ENCODE measurements around the gene UBTD2.
"Not testable (repeated sequence)": the region's sequence is repeated elsewhere in the genome, so short reads cannot be mapped to it uniquely, and the experiment has no call there.

The UBTD2 gene

GRCh38 chr5:172283020-172283861 is at the start of gene UBTD2:
UBTD2 (minus strand) TSS chr5:172283764; CDS start chr5:172283665, 99 bp downstream.
- DNase-seq, result peak; percentile 40

- not testable (repeated sequence) for DNase-seq
These were observed 43.3 kb upstream of the UBTD2 start for GRCh38 chr5:172326901-172327300.

DNA sequence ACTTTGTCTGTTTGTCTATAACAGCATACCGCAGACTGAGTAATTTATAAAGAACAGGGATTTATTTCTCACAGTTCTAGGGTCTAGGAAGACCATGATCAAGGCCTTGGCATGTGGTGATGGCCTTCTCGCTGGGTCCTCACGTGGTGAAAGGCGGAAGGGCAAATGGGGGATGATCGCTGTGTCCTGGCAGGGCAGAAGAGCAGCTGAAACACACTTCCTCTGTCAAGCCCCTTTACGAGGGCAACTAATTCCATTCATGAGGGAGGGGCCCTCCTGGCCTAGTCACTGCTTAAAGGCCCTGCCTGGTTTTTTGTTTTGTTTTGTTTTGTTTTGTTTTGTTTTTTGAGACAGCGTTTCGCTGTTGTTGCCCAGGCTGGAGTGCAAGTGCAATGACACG is 41.9 kb upstream of the UBTD2 start:
- DNase-seq, result no peak

GRCh38 chr5:172322028-172322965 is 38.7 kb upstream of the UBTD2 start:
- no peak for DNase-seq

DNA sequence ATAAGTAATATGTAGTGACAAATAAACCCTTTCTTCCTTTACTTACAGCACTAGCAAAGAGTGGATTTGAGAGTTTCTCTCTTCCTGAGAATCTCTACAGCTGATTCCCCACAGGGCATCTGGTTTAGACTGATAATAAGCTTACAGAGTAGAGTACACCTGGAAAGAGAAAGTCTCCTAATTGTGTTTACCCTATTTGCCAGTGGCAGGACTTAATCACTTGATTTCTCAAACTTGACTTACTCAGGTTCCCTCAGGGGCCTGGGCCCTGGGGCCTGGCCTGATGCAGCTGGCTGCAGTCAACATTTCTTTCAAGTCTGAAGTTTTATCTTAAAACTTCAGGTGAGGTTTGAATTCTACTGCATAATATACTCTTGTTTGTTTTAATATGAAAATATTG is 38.0 kb upstream of the UBTD2 start:
- DNase-seq, result no peak

DNA sequence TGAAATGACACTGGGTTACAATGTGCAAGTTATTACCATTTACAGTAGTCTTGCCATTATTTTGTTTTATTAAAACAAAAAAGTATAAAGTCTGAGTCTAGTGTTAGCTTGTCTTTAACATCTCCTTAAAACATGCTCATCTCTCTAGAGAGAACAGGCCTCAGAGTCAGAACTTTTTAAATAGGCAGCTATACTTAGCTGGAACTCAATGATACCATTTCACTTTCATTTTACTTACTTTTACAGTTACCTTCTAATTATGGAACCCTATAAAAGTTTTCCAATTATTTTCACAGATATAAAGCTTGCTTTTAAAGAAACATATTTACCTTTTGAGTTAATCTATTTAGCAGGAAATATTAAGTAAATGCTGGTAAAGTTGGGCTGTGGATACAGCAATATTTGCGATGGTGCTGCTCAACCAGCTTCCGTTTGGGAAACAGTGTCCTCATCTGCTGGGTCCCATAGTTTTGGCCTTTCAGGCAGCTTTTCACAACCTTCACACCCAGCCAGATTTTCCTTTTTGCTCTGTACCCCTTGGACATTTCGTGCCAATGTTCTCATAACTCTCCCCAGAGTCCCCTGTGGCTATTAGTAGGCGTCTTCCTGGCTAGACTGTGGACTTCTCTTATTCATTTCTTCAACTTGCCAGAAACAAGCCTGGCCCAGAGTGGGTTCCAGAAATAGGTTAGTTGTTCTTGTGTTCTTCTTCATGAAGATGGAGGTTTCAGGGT is 36.3 kb upstream of the UBTD2 start:
- DNase-seq, result no peak

DNA sequence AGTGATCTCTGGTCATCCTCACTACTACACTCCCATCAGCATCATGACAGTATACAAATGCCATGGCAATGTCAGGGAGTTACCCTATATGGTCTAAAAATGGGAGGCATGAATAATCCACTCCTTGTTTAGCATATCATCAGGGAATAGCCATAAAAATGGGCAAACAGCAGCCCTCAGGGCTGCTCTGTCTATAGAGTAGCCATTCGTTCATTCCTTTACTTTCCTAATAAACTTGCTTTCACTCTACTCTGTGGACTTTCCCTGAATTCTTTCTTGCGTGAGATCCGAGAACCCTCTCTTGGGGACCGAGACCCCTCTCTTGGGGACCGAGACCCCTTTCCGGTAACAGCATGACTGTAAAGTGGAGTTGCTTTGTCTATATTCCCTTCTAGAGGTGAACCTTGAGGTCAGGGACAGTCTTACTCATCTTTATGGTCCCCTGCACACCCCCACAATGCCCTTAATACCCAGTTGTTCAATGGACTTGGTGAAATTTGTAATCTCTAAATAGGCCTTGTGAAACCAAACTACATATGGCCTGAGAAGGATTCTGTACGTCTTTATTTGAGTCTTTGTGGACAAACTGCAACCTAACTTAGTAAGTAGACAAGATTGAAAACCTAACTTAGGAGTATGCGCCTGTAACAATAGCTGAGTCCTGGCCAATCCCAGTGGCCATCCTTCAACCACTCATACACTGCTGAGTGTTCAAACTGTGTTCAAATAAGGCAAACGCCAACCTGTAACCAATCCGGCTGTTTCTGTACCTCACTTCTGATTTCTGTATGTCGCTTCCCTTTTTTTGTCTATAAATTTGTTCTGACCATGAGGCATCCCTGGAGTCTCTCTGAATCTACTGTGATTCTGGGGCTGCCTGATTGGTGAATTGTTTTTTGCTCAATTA is 32.3 kb upstream of the UBTD2 start:
- DNase-seq, result no peak

GRCh38 chr5:172313915-172314314 is 30.4 kb upstream of the UBTD2 start:
- no peak for DNase-seq

GRCh38 chr5:172312286-172312685 is 28.7 kb upstream of the UBTD2 start:
- DNase-seq, result no peak

DNA sequence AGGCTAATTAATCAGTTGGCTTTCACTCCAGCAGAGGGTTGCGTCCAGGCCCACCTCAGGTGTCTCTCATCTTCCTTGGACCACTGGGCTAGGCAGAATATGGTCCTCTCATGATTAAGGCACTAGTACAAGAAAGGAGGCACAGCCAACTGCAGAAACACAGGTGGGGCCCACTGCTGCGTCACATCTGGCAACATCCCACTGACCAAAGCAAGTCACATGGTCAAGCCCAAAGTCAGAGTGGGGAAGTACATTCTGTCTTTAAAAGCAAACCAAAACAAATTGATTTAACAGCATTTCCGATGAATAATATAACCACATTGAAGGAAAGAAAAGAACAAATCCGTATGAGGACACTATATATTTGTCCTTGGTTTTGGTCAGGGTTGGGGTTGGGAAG is 28.0 kb upstream of the UBTD2 start:
- DNase-seq, result no peak

DNA sequence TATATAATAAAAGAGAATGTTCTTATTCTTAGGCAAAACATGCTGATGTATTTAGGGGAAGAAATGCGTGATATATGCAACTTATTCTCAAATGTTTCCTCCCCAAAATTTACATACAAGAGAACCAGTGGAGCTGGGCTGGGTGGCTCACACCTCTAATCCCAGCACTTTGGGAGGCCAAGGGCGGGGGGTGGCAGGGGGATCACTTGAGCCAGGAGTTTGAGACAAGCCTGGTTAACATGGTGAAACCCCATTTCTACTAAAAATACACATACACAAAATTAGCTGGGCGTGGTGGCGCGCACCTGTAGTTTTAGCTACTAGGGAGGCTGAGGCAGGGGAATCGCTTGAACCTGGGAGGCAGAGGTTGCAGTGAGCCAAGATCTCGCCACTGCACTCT is 27.5 kb upstream of the UBTD2 start:
- DNase-seq, result no peak

DNA sequence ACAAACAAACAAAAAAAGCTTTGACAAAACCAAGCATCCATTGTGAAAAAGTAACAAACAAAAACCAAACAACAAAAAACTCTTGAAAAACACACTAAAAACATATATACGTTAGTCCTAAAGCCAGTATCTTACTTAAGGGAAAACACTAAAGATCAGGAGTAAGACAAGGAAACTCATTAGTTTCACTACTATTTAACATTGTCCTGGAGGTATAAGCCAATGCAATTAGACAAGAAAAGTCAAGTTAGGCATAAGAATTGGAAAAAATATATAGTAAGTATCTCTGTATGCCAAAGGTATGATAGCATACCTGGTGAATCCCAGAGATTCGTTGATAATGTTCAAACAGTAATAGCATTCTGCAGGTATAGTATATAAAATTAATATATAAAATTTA is 21.8 kb upstream of the UBTD2 start:
- no peak for DNase-seq

- no peak for DNase-seq
These were observed 20.2 kb upstream of the UBTD2 start for GRCh38 chr5:172303572-172304335.

GRCh38 chr5:172303162-172303561 is 19.6 kb upstream of the UBTD2 start:
- no peak for DNase-seq

GRCh38 chr5:172302047-172302710 is 18.6 kb upstream of the UBTD2 start:
- DNase-seq, result no peak

GRCh38 chr5:172299916-172300439 is 16.4 kb upstream of the UBTD2 start:
- no peak for DNase-seq

DNA sequence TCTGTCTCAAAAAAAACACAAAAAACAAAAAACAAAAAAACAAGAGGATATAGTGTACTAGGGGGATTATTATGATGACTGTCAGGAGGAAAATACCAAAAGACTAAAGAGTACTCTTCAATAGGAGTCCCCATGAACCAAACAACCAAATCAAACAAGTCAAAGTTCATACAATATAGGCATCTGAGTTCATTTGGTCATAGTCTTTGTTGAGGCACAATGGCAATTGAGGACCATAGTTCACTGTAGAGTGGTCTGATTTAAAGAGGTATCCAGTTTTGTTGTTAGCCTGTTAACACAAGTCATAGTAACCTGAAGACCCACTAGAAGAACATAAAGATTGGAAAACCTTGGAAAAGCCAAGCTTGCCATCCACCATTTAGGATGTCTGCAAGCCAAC is 11.3 kb upstream of the UBTD2 start:
- DNase-seq, result no peak

DNA sequence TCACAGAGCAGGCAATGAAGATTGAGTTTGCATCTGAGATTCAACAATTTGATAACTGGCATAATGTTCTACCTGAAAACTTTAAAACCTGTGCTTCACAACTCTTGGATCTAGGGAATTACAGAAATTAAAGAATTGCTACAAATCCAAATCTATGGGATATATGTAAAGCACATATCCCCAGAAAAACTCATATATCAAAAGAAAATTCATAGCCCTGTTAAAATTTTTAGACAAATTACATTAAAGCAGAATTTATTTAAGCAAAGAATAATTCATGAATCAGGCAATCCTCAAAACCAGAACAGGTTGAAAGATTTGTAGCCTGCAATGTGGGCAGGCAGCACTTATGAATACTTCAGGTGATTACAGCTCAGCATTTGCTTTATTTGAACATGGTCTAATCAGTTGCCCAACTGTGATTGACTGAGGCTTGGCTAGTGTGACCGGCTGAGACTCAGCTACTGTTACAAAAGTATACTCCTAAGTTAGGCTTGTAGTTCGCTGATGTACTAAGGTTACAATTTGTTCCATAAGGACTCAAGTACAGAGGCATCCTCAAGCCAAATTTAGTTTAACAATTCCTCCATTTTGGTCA is 10.3 kb upstream of the UBTD2 start:
- DNase-seq, result no peak

- DNase-seq, result peak; percentile 22
These were observed 9.6 kb upstream of the UBTD2 start for GRCh38 chr5:172293054-172293744.

Measured in NCI-H2171 (cell line).